Neuronal stem cell (in vitro differentiated cells): ENCODE measurements around the gene DAND5.

Experiments used
- DNase-seq: peaks from one replicate; pipeline ENCODE4 v3.0.0-alpha.2; 2013; ENCODE audit warnings: low spot score
- H2AFZ ChIP-seq: one replicate; pipeline ENCODE4 v1.6.1; 2013; ENCODE audit warnings: mild to moderate bottlenecking, low read length, inconsistent platforms
- H2AK5ac ChIP-seq: 2 replicates; pipeline ENCODE4 v1.6.1; 2013; ENCODE audit warnings: low read depth, mild to moderate bottlenecking, inconsistent platforms, low read length, moderate library complexity, mixed read lengths
- H2BK120ac ChIP-seq: 2 replicates; pipeline ENCODE4 v1.6.1; 2013; ENCODE audit warnings: low read depth, mild to moderate bottlenecking, inconsistent platforms, low read length, moderate library complexity, mixed read lengths
- H2BK12ac ChIP-seq: one replicate; pipeline ENCODE4 v1.6.1; 2013; ENCODE audit warnings: low read length, inconsistent platforms
- H2BK15ac ChIP-seq: 2 replicates; pipeline ENCODE4 v1.6.1; 2013; ENCODE audit warnings: mild to moderate bottlenecking, low read length, inconsistent platforms, mixed read lengths
- H2BK5ac ChIP-seq: one replicate; pipeline ENCODE4 v1.6.1; 2013; ENCODE audit warnings: inconsistent platforms, mild to moderate bottlenecking, low read length, moderate library complexity
- H3K14ac ChIP-seq: one replicate; pipeline ENCODE4 v1.6.1; 2013; ENCODE audit warnings: low read length, inconsistent platforms
- H3K18ac ChIP-seq: 2 replicates; pipeline ENCODE4 v1.6.1; 2013; ENCODE audit warnings: low read length, inconsistent platforms
- H3K23ac ChIP-seq: 2 replicates; pipeline ENCODE4 v1.6.1; 2013; ENCODE audit warnings: low read depth, mild to moderate bottlenecking, mixed read lengths, low read length, inconsistent platforms; ENCODE audit not compliant: poor library complexity
- H3K27ac ChIP-seq: replicated peaks from 3 replicates; pipeline ENCODE4 v1.5.1; 2013; ENCODE audit warnings: low read length, inconsistent platforms
- H3K27me3 ChIP-seq, 3 experiments: 2 replicates each; pipeline ENCODE4 v1.6.1; 2013; ENCODE audit warnings: low read length in 3 of 3, mild to moderate bottlenecking in 2 of 3, inconsistent platforms in 1 of 3, low read depth in 1 of 3, mixed read lengths in 1 of 3, moderate library complexity in 1 of 3; ENCODE audit not compliant: control insufficient read depth in 3 of 3, insufficient read depth in 3 of 3
- H3K36me3 ChIP-seq, 2 donors: replicated peaks in 1 of 2; 2 replicates each; pipeline ENCODE4 v1.6.1; 2013; ENCODE audit warnings: low read length in 2 of 2; ENCODE audit not compliant: control insufficient read depth in 2 of 2, insufficient read depth in 2 of 2
- H3K4ac ChIP-seq: 2 replicates; pipeline ENCODE4 v1.6.1; 2013; ENCODE audit warnings: inconsistent platforms, mild to moderate bottlenecking, low read length, moderate library complexity
- H3K4me1 ChIP-seq, 2 donors: 1 replicate in 1 of 2; 2 replicates in 1 of 2; pipeline ENCODE4 v1.6.1; 2013; ENCODE audit warnings: low read length in 2 of 2, low read depth in 1 of 2; ENCODE audit not compliant: control insufficient read depth in 2 of 2, insufficient read depth in 1 of 2
- H3K4me2 ChIP-seq: one replicate; pipeline ENCODE4 v1.6.1; 2013; ENCODE audit warnings: mild to moderate bottlenecking, low read length, inconsistent platforms; ENCODE audit not compliant: insufficient read depth, poor library complexity, severe bottlenecking
- H3K4me3 ChIP-seq, 2 donors: 2 replicates each; pipeline ENCODE4 v1.5.1; 2013; ENCODE audit warnings: low read length in 2 of 2, mild to moderate bottlenecking in 2 of 2, inconsistent platforms in 1 of 2, moderate library complexity in 1 of 2
- H3K79me1 ChIP-seq: one replicate; pipeline ENCODE4 v1.6.1; 2013; ENCODE audit warnings: low read depth, mild to moderate bottlenecking, inconsistent platforms, low read length, moderate library complexity
- H3K9ac ChIP-seq: one replicate; pipeline ENCODE4 v1.6.1; 2013; ENCODE audit warnings: mild to moderate bottlenecking, low read depth, low read length, inconsistent platforms; ENCODE audit not compliant: poor library complexity
- H3K9me3 ChIP-seq, 2 donors: replicated peaks in 1 of 2; 2 replicates each; pipeline versions ENCODE3 to v1.6.1; 2013; ENCODE audit warnings: low read length in 2 of 2, mild to moderate bottlenecking in 2 of 2, inconsistent platforms in 1 of 2, low read depth in 1 of 2, mixed read lengths in 1 of 2, moderate library complexity in 1 of 2; ENCODE audit not compliant: control insufficient read depth in 2 of 2, insufficient read depth in 1 of 2
- H4K8ac ChIP-seq: one replicate; pipeline ENCODE4 v1.6.1; 2013; ENCODE audit warnings: low read depth, mild to moderate bottlenecking, inconsistent platforms, low read length, moderate library complexity
- H4K91ac ChIP-seq: one replicate; pipeline ENCODE4 v1.6.1; 2013; ENCODE audit warnings: low read length, low read depth, mild to moderate bottlenecking, inconsistent platforms; ENCODE audit not compliant: poor library complexity
- WGBS, 2 donors: extraction: QIAGEN DNeasy Blood & Tissue Kit; methylation state at CpG; one replicate each; pipeline ENCODE4 v1.1.7; 2013; ENCODE audit warnings: missing lambda C conversion rate in 2 of 2, mixed read lengths in 1 of 2; ENCODE audit not compliant: insufficient read length in 2 of 2, insufficient replicate concordance in 1 of 2; ENCODE audit errors: extremely low coverage in 2 of 2; 5-methylcytosine and 5-hydroxymethylcytosine counted together

Gene DAND5

DNA sequence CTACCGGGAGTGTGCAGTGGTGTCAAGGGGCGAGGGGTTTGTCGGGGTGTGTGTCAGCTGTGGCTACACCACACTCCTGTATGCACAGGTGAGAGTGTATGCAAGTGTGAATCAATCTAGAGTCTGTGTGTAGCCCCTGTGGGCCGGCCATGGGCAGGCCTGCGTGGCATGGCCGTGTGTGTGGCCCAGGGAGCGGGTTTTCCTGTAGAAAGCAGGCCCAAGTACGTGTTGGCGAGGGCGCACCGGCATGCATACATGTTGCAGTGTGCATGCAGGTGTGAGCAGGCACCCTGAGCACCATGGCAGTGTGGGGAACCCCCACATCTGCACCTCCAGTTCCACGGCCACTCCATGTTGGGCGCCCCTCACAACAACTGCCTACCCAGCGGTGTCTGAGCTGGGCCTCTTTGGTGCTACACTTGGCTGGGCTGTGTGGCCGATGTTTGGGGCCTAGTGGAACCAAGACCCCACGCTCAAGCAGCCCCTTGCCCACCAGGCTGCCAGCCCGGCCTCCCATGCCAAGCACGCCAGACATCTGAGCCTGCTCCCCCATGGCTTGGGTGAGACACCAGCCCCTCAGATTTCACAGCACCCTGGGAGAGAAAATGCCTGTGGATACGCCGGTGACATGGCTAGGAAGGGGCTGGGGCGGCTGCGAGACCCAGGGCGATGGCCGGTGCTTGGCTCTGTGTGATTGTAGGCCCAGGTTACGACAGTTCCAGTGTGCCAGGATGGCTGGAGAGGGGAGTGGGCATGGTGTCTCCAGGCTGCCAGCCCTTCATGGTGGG, 28.0 kb downstream of the DAND5 start:
- no peak overlapping the region for H3K9ac ChIP-seq
- no peak overlapping the region for H3K18ac ChIP-seq
- no peak overlapping the region for H3K4ac ChIP-seq
- H3K23ac ChIP-seq: peak overlapping the region; percentile 95
- no peak overlapping the region for H3K4me2 ChIP-seq
- H3K14ac ChIP-seq: peak overlapping the region; percentile 85
- WGBS, 2 donors: no CpG with 5 or more reads among the region's 25 CpGs
- H4K91ac ChIP-seq: no peak overlapping the region
- H2AK5ac ChIP-seq: peak overlapping the region; percentile 78
- H2BK5ac ChIP-seq: no peak overlapping the region
- DNase-seq: no peak
- no peak overlapping the region for H2AFZ ChIP-seq
- H2BK15ac ChIP-seq: no peak overlapping the region
- H3K27ac ChIP-seq: no peak overlapping the region
- H3K9me3 ChIP-seq: peaks cover 0 to 3% of the 10 kb centered on the region in 2 donors
- H2BK12ac ChIP-seq: no peak overlapping the region
- H2BK120ac ChIP-seq: no peak overlapping the region
- peaks cover 3% of the 10 kb centered on the region for H3K79me1 ChIP-seq
- H3K4me1 ChIP-seq: peaks cover 4 to 6% of the 10 kb centered on the region in 2 donors
- peak overlapping the region in 1 of 2 donors; percentile 43 for H3K4me3 ChIP-seq
- peaks cover 28 to 91% (median 69%) of the 10 kb centered on the region in 3 experiments for H3K27me3 ChIP-seq
- no peaks in the 10 kb centered on the region for H3K36me3 ChIP-seq
- no peak overlapping the region for H4K8ac ChIP-seq

DNA sequence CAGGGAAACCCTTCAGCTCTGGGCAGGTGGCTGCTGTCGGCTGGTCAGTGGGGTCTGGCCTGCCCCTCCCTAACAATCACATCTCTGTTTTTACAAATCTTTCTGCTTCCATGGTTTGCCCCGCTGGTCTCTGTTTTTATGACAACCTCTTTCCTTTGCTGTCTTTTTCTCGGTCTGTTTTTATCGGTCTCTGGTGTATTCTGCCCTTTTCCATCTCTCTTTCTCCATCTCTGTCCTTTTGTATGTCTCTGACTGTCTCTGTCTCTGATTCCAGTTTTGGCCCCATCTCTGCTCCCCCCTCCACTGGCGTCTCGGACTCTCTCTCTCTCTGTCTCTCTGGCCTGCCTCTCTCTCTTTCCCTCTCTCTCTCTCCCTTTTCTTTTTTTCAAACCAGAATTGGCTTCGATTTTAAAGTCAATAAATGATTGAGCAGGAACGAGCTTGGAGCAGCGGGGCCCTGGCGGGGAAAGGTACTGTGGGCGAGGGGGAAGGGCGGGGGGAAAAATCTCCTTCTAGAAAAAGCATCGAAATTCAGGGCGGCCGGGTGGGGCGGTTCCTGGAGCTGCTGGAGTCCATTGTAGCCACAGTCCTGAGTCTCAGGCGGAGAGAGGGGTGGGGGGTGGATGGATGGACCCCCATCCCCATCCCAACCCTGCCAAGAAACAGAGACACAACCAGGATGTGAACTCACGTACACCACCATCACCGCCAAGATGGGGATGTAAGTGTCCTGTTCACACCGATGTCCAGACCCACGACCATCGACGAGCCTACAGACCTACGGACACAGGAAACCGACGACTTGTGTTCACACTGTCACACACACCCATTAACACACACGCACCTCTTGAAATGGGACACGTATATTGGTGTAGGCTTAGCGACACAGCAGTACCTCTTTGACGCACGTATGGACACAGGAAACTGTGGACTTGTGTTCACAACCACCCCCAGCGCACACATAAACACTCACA, 28.9 kb downstream of the DAND5 start:
- H3K4me3 ChIP-seq: no peak overlapping the region
- H3K14ac ChIP-seq: peak overlapping the region; percentile 85
- no CpG with 5 or more reads among the region's 32 CpGs for WGBS, 2 donors
- no peak overlapping the region for H3K27ac ChIP-seq
- no peak overlapping the region for H3K9ac ChIP-seq
- no peak overlapping the region for H2AFZ ChIP-seq
- H3K18ac ChIP-seq: no peak overlapping the region
- no peak for DNase-seq
- no peak overlapping the region for H3K4ac ChIP-seq
- peaks cover 0 to 5% of the 10 kb centered on the region in 2 donors for H3K9me3 ChIP-seq
- no peak overlapping the region for H4K8ac ChIP-seq
- no peaks in the 10 kb centered on the region for H3K36me3 ChIP-seq
- peak overlapping the region; percentile 95 for H3K23ac ChIP-seq
- H3K79me1 ChIP-seq: peaks cover 3% of the 10 kb centered on the region
- H2BK120ac ChIP-seq: no peak overlapping the region
- H2AK5ac ChIP-seq: no peak overlapping the region
- H3K4me1 ChIP-seq: peaks cover 4 to 6% of the 10 kb centered on the region in 2 donors
- no peak overlapping the region for H2BK5ac ChIP-seq
- no peak overlapping the region for H3K4me2 ChIP-seq
- H4K91ac ChIP-seq: no peak overlapping the region
- no peak overlapping the region for H2BK12ac ChIP-seq
- no peak overlapping the region for H2BK15ac ChIP-seq
- peaks cover 30 to 93% (median 78%) of the 10 kb centered on the region in 3 experiments for H3K27me3 ChIP-seq

DNA sequence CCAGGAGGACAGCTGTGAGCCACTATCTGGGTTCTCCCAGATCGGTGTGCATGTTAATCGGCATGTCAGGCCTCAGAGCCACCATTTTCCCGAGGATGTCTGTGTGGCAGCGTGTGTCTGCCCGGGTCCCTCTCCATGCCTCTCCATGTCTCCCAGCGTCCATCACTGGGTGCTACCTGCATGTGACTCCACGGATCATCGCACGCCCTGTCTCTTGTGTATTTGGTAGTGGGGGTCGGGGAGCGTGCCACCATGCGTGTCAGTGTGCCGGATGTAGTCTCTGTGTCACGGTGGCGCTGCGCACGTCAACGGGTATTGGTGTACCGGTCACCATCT, 31.8 kb downstream of the DAND5 start:
- H4K8ac ChIP-seq: no peak overlapping the region
- no peak overlapping the region for H3K9ac ChIP-seq
- no peak overlapping the region for H3K4me3 ChIP-seq
- no CpG with 5 or more reads among the region's 19 CpGs for WGBS, 2 donors
- H3K27me3 ChIP-seq: peaks cover 19 to 98% (median 73%) of the 10 kb centered on the region in 3 experiments
- H3K14ac ChIP-seq: no peak overlapping the region
- H3K36me3 ChIP-seq: no peaks in the 10 kb centered on the region
- no peak for DNase-seq
- H2BK12ac ChIP-seq: no peak overlapping the region
- H3K4ac ChIP-seq: no peak overlapping the region
- H2AK5ac ChIP-seq: no peak overlapping the region
- no peak overlapping the region for H3K27ac ChIP-seq
- H2AFZ ChIP-seq: no peak overlapping the region
- peaks cover 6% of the 10 kb centered on the region for H3K79me1 ChIP-seq
- no peak overlapping the region for H2BK120ac ChIP-seq
- peaks cover 0 to 4% of the 10 kb centered on the region in 2 donors for H3K9me3 ChIP-seq
- H3K23ac ChIP-seq: peak overlapping the region; percentile 38
- no peak overlapping the region for H4K91ac ChIP-seq
- H2BK15ac ChIP-seq: no peak overlapping the region
- H3K4me1 ChIP-seq: peaks cover 0 to under 1% of the 10 kb centered on the region in 2 donors
- H2BK5ac ChIP-seq: no peak overlapping the region
- no peak overlapping the region for H3K4me2 ChIP-seq
- no peak overlapping the region for H3K18ac ChIP-seq
